SK-N-SH treated with all-trans-retinoic acid at 6 μM for 48 hours (cell line): ENCODE data around the gene CHRM2.

Experiments
- ARNTL ChIP-seq: fragments of 450-650 bp; formaldehyde crosslinking; IDR thresholded peaks from 2 replicates; pipeline ENCODE4 v1.5.0; 2020; ENCODE audit warnings: low read depth, mild to moderate bottlenecking, moderate library complexity, borderline replicate concordance
- OSR1 ChIP-seq: fragments of 250-450 bp; sonication (Bioruptor Pico); IDR thresholded peaks from 2 replicates; pipeline ENCODE4 v1.8.0; 2022; ENCODE audit warnings: moderate library complexity, mild to moderate bottlenecking, inconsistent platforms
- PPARA ChIP-seq: fragments of 250-450 bp; sonication (Bioruptor Pico); IDR thresholded peaks from 2 replicates; pipeline ENCODE4 v1.5.0; 2020; ENCODE audit warnings: mild to moderate bottlenecking, borderline replicate concordance
- SNAI2 ChIP-seq: fragments of 250-450 bp; sonication (Bioruptor Pico); IDR thresholded peaks from 2 replicates; pipeline ENCODE4 v1.5.0; 2020; ENCODE audit warnings: mild to moderate bottlenecking, moderate library complexity
- TOX ChIP-seq: fragments of 250-450 bp; sonication (Bioruptor Pico); IDR thresholded peaks from 2 replicates; pipeline ENCODE4 v1.8.0; 2021; ENCODE audit warnings: mild to moderate bottlenecking, moderate library complexity, borderline replicate concordance
- ZFP30 ChIP-seq: fragments of 450-650 bp; formaldehyde crosslinking; IDR thresholded peaks from 2 replicates; pipeline ENCODE4 v1.5.0; 2022; ENCODE audit warnings: mild to moderate bottlenecking, moderate library complexity
- ZNF565 ChIP-seq: fragments of 450-650 bp; formaldehyde crosslinking; conservative IDR thresholded peaks from 2 replicates; pipeline ENCODE4 v1.5.0; 2020; ENCODE audit warnings: low read depth, mild to moderate bottlenecking, moderate library complexity
- TF ChIP-seq, protein P1 (sequence below): fragments of 250-450 bp; sonication (Bioruptor Pico); IDR thresholded peaks from 2 replicates; pipeline ENCODE4 v1.8.0; 2021; ENCODE audit warnings: low read depth, mild to moderate bottlenecking, moderate library complexity, borderline replicate concordance
- TF ChIP-seq, protein P2 (sequence below): fragments of 250-450 bp; sonication (Bioruptor Pico); IDR thresholded peaks from 2 replicates; pipeline ENCODE4 v1.5.0; 2020; ENCODE audit warnings: mild to moderate bottlenecking, moderate library complexity
- TF ChIP-seq, protein P3 (sequence below): fragments of 250-450 bp; sonication (Bioruptor Pico); IDR thresholded peaks from 2 replicates; pipeline ENCODE4 v1.8.0; 2020; ENCODE audit warnings: mild to moderate bottlenecking, moderate library complexity, borderline replicate concordance

- no peak for TF ChIP-seq ZFP30
- no peak for TF ChIP-seq SNAI2 (CRISPR knock-in tag)
- TF ChIP-seq, protein P1, sequence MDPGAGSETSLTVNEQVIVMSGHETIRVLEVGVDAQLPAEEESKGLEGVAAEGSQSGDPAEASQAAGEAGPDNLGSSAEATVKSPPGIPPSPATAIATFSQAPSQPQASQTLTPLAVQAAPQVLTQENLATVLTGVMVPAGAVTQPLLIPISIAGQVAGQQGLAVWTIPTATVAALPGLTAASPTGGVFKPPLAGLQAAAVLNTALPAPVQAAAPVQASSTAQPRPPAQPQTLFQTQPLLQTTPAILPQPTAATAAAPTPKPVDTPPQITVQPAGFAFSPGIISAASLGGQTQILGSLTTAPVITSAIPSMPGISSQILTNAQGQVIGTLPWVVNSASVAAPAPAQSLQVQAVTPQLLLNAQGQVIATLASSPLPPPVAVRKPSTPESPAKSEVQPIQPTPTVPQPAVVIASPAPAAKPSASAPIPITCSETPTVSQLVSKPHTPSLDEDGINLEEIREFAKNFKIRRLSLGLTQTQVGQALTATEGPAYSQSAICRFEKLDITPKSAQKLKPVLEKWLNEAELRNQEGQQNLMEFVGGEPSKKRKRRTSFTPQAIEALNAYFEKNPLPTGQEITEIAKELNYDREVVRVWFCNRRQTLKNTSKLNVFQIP: no peak
- TF ChIP-seq, protein P2, sequence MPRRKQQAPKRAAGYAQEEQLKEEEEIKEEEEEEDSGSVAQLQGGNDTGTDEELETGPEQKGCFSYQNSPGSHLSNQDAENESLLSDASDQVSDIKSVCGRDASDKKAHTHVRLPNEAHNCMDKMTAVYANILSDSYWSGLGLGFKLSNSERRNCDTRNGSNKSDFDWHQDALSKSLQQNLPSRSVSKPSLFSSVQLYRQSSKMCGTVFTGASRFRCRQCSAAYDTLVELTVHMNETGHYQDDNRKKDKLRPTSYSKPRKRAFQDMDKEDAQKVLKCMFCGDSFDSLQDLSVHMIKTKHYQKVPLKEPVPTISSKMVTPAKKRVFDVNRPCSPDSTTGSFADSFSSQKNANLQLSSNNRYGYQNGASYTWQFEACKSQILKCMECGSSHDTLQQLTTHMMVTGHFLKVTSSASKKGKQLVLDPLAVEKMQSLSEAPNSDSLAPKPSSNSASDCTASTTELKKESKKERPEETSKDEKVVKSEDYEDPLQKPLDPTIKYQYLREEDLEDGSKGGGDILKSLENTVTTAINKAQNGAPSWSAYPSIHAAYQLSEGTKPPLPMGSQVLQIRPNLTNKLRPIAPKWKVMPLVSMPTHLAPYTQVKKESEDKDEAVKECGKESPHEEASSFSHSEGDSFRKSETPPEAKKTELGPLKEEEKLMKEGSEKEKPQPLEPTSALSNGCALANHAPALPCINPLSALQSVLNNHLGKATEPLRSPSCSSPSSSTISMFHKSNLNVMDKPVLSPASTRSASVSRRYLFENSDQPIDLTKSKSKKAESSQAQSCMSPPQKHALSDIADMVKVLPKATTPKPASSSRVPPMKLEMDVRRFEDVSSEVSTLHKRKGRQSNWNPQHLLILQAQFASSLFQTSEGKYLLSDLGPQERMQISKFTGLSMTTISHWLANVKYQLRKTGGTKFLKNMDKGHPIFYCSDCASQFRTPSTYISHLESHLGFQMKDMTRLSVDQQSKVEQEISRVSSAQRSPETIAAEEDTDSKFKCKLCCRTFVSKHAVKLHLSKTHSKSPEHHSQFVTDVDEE: no peak
- TF ChIP-seq, protein P3, sequence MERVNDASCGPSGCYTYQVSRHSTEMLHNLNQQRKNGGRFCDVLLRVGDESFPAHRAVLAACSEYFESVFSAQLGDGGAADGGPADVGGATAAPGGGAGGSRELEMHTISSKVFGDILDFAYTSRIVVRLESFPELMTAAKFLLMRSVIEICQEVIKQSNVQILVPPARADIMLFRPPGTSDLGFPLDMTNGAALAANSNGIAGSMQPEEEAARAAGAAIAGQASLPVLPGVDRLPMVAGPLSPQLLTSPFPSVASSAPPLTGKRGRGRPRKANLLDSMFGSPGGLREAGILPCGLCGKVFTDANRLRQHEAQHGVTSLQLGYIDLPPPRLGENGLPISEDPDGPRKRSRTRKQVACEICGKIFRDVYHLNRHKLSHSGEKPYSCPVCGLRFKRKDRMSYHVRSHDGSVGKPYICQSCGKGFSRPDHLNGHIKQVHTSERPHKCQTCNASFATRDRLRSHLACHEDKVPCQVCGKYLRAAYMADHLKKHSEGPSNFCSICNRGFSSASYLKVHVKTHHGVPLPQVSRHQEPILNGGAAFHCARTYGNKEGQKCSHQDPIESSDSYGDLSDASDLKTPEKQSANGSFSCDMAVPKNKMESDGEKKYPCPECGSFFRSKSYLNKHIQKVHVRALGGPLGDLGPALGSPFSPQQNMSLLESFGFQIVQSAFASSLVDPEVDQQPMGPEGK (CRISPR knock-in tag): no peak
- TF ChIP-seq PPARA (CRISPR knock-in tag): no peak
- no peak for TF ChIP-seq ZNF565 (CRISPR knock-in tag)
- no peak for TF ChIP-seq ARNTL (CRISPR knock-in tag)
- TF ChIP-seq TOX (CRISPR knock-in tag): no peak
- no peak for TF ChIP-seq OSR1 (CRISPR knock-in tag)
Measured at GRCh38 chr7:137038706-137039105, 170.3 kb downstream of the CHRM2 start.
